Neural progenitor cell (in vitro differentiated cells): ENCODE data around the gene BCAS3. TPM values are rescaled to one million over a fixed set of nuclear protein-coding genes. Genes with fewer than 3 reads are reported as not detected.
A peak's percentile ranks its signal among the peaks of the same experiment; 100 is the strongest.
"Not testable (repeated sequence)": the region's sequence is repeated elsewhere in the genome, so short reads cannot be mapped to it uniquely, and the experiment has no call there.

Experiments
- DNase-seq: peaks from one replicate; pipeline ENCODE4 v3.0.0-alpha.2; 2016; ENCODE audit warnings: low spot score
- H2AFZ ChIP-seq: fragments of 200-600 bp; sonication (generic); replicated peaks from 2 replicates; pipeline ENCODE4 v1.6.1; 2016; ENCODE audit warnings: antibody characterized with exemption
- H3F3A ChIP-seq: fragments of 200-600 bp; sonication (generic); 2 replicates; pipeline ENCODE4 v1.6.1; 2016; ENCODE audit warnings: antibody characterized with exemption, low read depth
- H3K27ac ChIP-seq: fragments of 200-600 bp; sonication (generic); 2 replicates; pipeline ENCODE4 v1.5.1; 2016; ENCODE audit warnings: mild to moderate bottlenecking
- H3K27me3 ChIP-seq: fragments of 200-600 bp; sonication (generic); 2 replicates; pipeline ENCODE4 v1.6.1; 2016; ENCODE audit warnings: mild to moderate bottlenecking, moderate library complexity
- H3K36me3 ChIP-seq: fragments of 200-600 bp; sonication (generic); 2 replicates; pipeline ENCODE4 v1.5.1; 2016
- H3K4me1 ChIP-seq: fragments of 200-600 bp; sonication (generic); 2 replicates; pipeline ENCODE4 v1.6.1; 2016; ENCODE audit warnings: mixed run types
- H3K4me2 ChIP-seq: fragments of 200-600 bp; sonication (generic); 2 replicates; pipeline ENCODE4 v1.6.1; 2016
- H3K4me3 ChIP-seq: fragments of 200-600 bp; sonication (generic); 2 replicates; pipeline ENCODE4 v1.5.1; 2016
- H3K79me2 ChIP-seq: fragments of 200-600 bp; sonication (generic); 2 replicates; pipeline ENCODE4 v1.6.1; 2016; ENCODE audit warnings: low read depth
- H3K9ac ChIP-seq: fragments of 200-600 bp; sonication (generic); 2 replicates; pipeline ENCODE4 v1.6.1; 2016
- H3K9me3 ChIP-seq: fragments of 200-600 bp; sonication (generic); 2 replicates; pipeline ENCODE4 v1.5.1; 2016; ENCODE audit warnings: low read depth
- H4K20me1 ChIP-seq: fragments of 200-600 bp; sonication (generic); 2 replicates; pipeline ENCODE4 v1.6.1; 2016; ENCODE audit warnings: low read depth
- H3K27ac Mint-ChIP-seq: 3 replicates; pipeline ENCODE4 v1.8.0; 2021; ENCODE audit warnings: mixed read lengths
- H3K27me3 Mint-ChIP-seq: 2 replicates; pipeline ENCODE4 v1.8.0; 2022; ENCODE audit warnings: low read depth, mild to moderate bottlenecking, inconsistent platforms, moderate library complexity, mixed read lengths; ENCODE audit not compliant: insufficient read depth
- H3K36me3 Mint-ChIP-seq: 3 replicates; pipeline ENCODE4 v1.8.0; 2021; ENCODE audit warnings: mixed read lengths
- H3K4me1 Mint-ChIP-seq: 3 replicates; pipeline ENCODE4 v1.8.0; 2021; ENCODE audit warnings: mixed read lengths
- H3K4me3 Mint-ChIP-seq: 3 replicates; pipeline ENCODE4 v1.8.0; 2021; ENCODE audit warnings: mild to moderate bottlenecking, moderate library complexity, mixed read lengths
- H3K9me3 Mint-ChIP-seq: 3 replicates; pipeline ENCODE4 v1.8.0; 2020; ENCODE audit warnings: mixed read lengths
- EZH2 ChIP-seq: fragments of 200-600 bp; sonication (generic); IDR thresholded peaks from 2 replicates; pipeline ENCODE4 v1.6.1; 2017; ENCODE audit warnings: antibody characterized with exemption, mild to moderate bottlenecking, moderate library complexity
- EZH2phosphoT487 ChIP-seq: fragments of 200-600 bp; sonication (generic); IDR thresholded peaks from 2 replicates; pipeline ENCODE4 v1.6.1; 2017; ENCODE audit warnings: antibody characterized with exemption
- total RNA-seq: library from RNA; depleted of rRNA; stranded (reverse); fragments of >200 nt; gene quantifications from 2 replicates; pipeline ENCODE4 v1.2.3, GENCODE V29; 2015; ENCODE audit warnings: low replicate concordance
- TF ChIP-seq, protein P1 (sequence below): fragments of 200-600 bp; sonication (generic); IDR thresholded peaks from 2 replicates; pipeline ENCODE4 v1.5.1; 2017; ENCODE audit warnings: antibody characterized with exemption, mild to moderate bottlenecking

Gene BCAS3
- total RNA-seq, 1 donor from 2014 or later = 60.9 TPM

DNA sequence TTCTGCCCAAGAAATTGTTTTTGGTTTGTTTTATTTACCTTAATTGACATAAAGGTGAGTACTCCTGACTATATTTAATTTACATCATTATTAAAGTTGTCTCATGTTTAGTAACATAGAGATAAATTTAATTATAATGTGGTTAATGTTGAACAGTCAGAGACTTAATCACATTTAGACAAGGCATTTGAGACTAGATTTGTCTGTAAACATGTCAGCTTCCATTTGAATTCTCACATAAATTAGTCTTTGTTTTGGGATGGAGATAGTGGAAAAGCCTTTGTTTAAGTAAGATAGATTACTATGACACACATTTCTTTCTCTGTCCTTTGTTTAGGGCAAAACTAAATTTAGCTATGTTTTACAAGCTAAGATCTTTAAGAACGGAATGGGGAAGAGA lies 18.5 kb upstream of the BCAS3 start:
- Histone ChIP-seq H3F3A (no peaks in the 10 kb centered on the region), H3K27ac (no peak overlapping the region), H3K27me3 (no peaks in the 10 kb centered on the region), H4K20me1 (no peaks in the 10 kb centered on the region), H3K79me2 (peaks cover 15% of the 10 kb centered on the region), H3K9me3 (no peaks in the 10 kb centered on the region), H3K9ac (no peak overlapping the region), H3K36me3 (peaks cover 12% of the 10 kb centered on the region), H2AFZ (no peak overlapping the region), H3K4me2 (no peak overlapping the region), H3K4me1 (no peaks in the 10 kb centered on the region), H3K4me3 (no peak overlapping the region)
- TF ChIP-seq, protein P1, sequence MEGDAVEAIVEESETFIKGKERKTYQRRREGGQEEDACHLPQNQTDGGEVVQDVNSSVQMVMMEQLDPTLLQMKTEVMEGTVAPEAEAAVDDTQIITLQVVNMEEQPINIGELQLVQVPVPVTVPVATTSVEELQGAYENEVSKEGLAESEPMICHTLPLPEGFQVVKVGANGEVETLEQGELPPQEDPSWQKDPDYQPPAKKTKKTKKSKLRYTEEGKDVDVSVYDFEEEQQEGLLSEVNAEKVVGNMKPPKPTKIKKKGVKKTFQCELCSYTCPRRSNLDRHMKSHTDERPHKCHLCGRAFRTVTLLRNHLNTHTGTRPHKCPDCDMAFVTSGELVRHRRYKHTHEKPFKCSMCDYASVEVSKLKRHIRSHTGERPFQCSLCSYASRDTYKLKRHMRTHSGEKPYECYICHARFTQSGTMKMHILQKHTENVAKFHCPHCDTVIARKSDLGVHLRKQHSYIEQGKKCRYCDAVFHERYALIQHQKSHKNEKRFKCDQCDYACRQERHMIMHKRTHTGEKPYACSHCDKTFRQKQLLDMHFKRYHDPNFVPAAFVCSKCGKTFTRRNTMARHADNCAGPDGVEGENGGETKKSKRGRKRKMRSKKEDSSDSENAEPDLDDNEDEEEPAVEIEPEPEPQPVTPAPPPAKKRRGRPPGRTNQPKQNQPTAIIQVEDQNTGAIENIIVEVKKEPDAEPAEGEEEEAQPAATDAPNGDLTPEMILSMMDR = no peak
- TF ChIP-seq EZH2phosphoT487 = no peak
- TF ChIP-seq EZH2 = no peak
- no peak for DNase-seq
- Mint-ChIP-seq H3K27me3 (no peaks in the 10 kb centered on the region), H3K27ac (no peak overlapping the region), H3K9me3 (no peaks in the 10 kb centered on the region), H3K36me3 (peaks cover 13% of the 10 kb centered on the region), H3K4me1 (no peaks in the 10 kb centered on the region), H3K4me3 (no peak overlapping the region)

DNA sequence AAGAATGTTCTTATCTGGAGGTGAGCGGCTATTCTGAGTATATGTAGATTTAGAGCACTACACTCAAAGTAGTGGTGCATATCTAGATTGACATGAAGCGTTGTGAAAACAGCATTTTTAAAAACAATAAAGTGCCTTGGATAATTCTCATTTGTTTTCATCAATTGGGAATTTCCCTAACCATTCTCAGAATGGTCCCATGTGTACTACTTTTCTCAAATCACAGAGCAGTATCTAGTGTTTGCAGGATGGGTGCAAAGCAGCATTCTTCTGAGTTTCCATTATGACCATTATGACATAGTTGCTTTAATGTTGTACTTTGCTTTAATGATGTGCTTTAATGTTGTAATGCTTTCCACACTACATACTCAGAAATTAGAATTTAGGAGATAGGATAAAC lies 16.2 kb upstream of the BCAS3 start:
- H3K9me3 Mint-ChIP-seq = no peaks in the 10 kb centered on the region
- no peaks in the 10 kb centered on the region for H3K4me1 Mint-ChIP-seq
- Histone ChIP-seq H3K4me1 (no peaks in the 10 kb centered on the region), H3F3A (no peaks in the 10 kb centered on the region), H3K27me3 (no peaks in the 10 kb centered on the region), H3K36me3 (peaks cover 12% of the 10 kb centered on the region), H3K9me3 (no peaks in the 10 kb centered on the region), H2AFZ (no peak overlapping the region), H4K20me1 (no peaks in the 10 kb centered on the region), H3K9ac (no peak overlapping the region), H3K27ac (no peak overlapping the region), H3K4me2 (no peak overlapping the region), H3K4me3 (no peak overlapping the region), H3K79me2 (peaks cover 3% of the 10 kb centered on the region)
- H3K27me3 Mint-ChIP-seq = peaks cover 2% of the 10 kb centered on the region
- no peak for DNase-seq
- H3K4me3 Mint-ChIP-seq = no peak overlapping the region
- no peak overlapping the region for H3K27ac Mint-ChIP-seq
- TF ChIP-seq, protein P1 = no peak
- TF ChIP-seq EZH2phosphoT487 = no peak
- no peak for TF ChIP-seq EZH2
- H3K36me3 Mint-ChIP-seq = peaks cover 19% of the 10 kb centered on the region

DNA sequence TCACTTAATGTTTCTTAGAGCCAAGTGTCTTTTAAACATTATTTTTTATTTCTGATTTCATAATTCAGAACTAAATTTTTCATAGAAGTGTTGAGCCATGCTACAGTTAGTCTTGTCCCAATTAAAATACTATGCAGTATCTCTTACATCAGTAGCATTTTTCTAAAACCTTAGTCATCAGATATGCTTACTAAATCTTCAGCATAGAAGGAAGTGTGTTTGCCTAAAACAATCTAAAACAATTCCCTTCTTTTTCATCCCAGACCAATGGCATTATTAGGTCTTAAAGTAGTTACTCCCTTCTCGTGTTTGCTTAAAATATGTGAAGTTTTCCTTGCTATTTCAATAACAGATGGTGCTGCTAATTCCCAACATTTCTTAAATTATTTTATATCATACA lies 13.6 kb upstream of the BCAS3 start:
- Mint-ChIP-seq H3K27me3 (peaks cover 2% of the 10 kb centered on the region), H3K4me3 (no peak overlapping the region), H3K27ac (no peak overlapping the region), H3K9me3 (no peaks in the 10 kb centered on the region), H3K4me1 (no peaks in the 10 kb centered on the region), H3K36me3 (peaks cover 12% of the 10 kb centered on the region)
- no peak for DNase-seq
- no peak overlapping the region for H2AFZ ChIP-seq
- H3K4me3 ChIP-seq = no peak overlapping the region
- no peaks in the 10 kb centered on the region for H3K27me3 ChIP-seq
- no peak overlapping the region for H3K4me2 ChIP-seq
- no peaks in the 10 kb centered on the region for H3F3A ChIP-seq
- TF ChIP-seq, protein P1 = no peak
- TF ChIP-seq EZH2phosphoT487 (no peak), EZH2 (no peak)
- no peaks in the 10 kb centered on the region for H4K20me1 ChIP-seq
- no peaks in the 10 kb centered on the region for H3K79me2 ChIP-seq
- H3K9me3 ChIP-seq = no peaks in the 10 kb centered on the region
- peaks cover 8% of the 10 kb centered on the region for H3K36me3 ChIP-seq
- H3K9ac ChIP-seq = no peak overlapping the region
- H3K4me1 ChIP-seq = no peaks in the 10 kb centered on the region
- H3K27ac ChIP-seq = no peak overlapping the region

DNA sequence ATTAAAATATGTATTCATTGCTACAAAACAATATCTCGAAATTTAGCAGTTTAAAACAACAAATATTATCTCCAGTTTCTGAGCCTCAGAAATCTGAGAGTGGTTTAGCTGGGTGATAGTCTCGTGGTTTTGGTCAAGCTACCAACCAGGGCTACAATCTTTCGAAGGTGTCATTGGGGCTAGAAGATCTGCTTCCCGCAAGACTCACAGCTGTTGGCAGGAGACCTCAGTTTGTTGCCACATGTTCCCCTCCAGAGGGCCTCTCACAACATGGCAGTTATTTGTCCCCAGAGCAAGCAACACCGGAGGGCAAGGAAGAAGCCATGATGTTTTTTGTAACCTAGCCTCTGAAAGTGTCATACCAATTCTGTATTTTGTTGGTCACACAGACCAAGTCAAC lies 12.0 kb upstream of the BCAS3 start:
- no peak for DNase-seq
- TF ChIP-seq, protein P1 = no peak
- TF ChIP-seq EZH2 (no peak), EZH2phosphoT487 (no peak)
- Mint-ChIP-seq H3K9me3 (no peaks in the 10 kb centered on the region), H3K36me3 (peaks cover 9% of the 10 kb centered on the region), H3K4me3 (no peak overlapping the region), H3K27me3 (peaks cover 2% of the 10 kb centered on the region), H3K4me1 (no peaks in the 10 kb centered on the region), H3K27ac (peak overlapping the region; percentile 5)
- no peak overlapping the region for H3K4me2 ChIP-seq
- H3K27me3 ChIP-seq = no peaks in the 10 kb centered on the region
- H3F3A ChIP-seq = no peaks in the 10 kb centered on the region
- H2AFZ ChIP-seq = no peak overlapping the region
- H3K27ac ChIP-seq = no peak overlapping the region
- no peak overlapping the region for H3K4me3 ChIP-seq
- H3K36me3 ChIP-seq = peaks cover 8% of the 10 kb centered on the region
- H3K9ac ChIP-seq = no peak overlapping the region
- no peaks in the 10 kb centered on the region for H4K20me1 ChIP-seq
- no peaks in the 10 kb centered on the region for H3K79me2 ChIP-seq
- no peaks in the 10 kb centered on the region for H3K4me1 ChIP-seq
- H3K9me3 ChIP-seq = no peaks in the 10 kb centered on the region

DNA sequence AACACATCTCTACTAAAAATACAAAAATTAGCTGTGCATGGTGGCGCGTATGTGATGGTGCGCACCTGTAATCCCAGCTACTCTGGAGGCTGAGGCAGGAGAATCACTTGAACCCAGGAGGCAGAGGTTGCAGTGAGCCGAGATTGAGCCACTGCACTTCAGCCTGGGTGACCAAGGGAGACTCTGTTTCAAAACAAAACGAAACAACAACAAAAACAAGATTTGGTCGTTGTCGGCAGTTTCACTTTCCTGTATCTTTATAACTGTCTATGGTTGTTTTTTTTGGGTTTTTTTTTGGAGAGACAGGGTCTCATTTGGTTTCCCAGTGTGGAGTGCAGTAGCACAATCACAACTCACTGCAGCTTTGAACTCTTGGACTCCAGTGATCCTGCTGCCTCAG lies 8.9 kb upstream of the BCAS3 start:
- not testable (repeated sequence) for H3K36me3 Mint-ChIP-seq, H3K27ac ChIP-seq, H3K79me2 ChIP-seq, H2AFZ ChIP-seq, H3K4me3 ChIP-seq, H3K4me2 ChIP-seq, H3K4me3 Mint-ChIP-seq, DNase-seq, H3K4me1 ChIP-seq, H3K9ac ChIP-seq, H3F3A ChIP-seq, H3K27me3 Mint-ChIP-seq, H3K9me3 ChIP-seq, H3K27me3 ChIP-seq, H3K9me3 Mint-ChIP-seq, H4K20me1 ChIP-seq, H3K27ac Mint-ChIP-seq, H3K4me1 Mint-ChIP-seq, H3K36me3 ChIP-seq
